Measurements from ENCODE around the gene OSCAR.

The OSCAR gene, protein sequence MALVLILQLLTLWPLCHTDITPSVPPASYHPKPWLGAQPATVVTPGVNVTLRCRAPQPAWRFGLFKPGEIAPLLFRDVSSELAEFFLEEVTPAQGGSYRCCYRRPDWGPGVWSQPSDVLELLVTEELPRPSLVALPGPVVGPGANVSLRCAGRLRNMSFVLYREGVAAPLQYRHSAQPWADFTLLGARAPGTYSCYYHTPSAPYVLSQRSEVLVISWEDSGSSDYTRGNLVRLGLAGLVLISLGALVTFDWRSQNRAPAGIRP

DNA sequence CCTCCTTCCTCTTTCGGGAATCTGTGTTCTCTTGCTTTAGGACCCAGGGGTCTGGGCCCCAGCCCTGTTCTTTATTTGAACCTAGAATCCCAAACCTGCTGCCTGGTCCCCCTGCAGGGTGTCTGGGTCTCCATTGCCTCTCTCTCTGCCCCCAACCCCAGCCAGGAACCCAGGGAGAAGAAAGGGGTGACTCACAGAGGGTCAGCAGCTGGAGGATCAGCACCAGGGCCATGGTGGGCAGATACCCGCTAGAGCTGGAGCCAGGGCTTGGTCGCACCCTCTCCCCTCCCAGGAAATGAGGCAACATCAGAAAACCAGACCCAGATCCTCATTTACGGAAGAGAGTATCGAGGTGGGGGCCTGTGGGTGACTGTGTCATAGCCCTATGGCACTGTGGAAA lies at the start of gene OSCAR:
TSS of gene OSCAR (minus strand) at position 243 of the 400 bp plus-strand sequence. CDS start at position 232, 11 bp downstream.
- DNase-seq, result no peak

DNA sequence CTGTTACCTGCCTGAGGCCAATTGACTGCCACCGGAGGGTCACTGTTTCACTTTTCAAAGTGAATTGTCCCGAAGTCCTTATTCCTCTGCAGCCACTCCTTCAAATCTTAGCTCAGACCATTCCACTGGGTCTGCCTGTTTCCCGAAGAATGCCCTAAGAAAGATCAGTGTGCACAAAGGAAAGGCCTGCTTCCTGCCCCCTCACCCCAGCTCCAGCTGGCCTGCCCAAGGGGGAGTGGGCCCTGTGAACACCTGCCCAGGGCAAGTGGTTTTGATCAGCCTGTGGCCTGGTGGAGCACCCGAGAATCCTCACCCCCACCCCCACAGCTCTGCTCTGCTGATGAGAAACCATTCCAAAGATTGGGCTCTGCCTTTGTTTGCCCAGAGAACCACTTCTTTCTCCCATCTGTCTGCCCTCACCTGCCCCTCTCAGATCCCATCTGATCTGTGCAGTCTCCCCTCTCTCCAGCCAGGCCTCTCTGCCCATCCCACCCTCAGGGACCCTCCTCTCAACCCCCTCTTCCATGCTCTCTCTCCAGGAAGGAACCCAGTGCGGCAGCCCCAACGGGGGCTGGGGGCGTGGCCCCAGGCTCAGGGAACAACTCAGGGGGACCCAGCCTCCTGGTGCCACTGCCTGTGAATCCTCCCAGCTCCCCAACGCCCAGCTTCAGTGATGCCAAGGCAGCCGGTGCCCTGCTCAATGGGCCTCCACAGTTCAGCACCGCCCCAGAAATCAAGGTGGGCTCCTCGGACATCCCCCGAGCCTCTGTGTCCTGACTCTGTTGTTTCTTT lies 48.6 kb upstream of the OSCAR start:
- no peak for DNase-seq

DNA sequence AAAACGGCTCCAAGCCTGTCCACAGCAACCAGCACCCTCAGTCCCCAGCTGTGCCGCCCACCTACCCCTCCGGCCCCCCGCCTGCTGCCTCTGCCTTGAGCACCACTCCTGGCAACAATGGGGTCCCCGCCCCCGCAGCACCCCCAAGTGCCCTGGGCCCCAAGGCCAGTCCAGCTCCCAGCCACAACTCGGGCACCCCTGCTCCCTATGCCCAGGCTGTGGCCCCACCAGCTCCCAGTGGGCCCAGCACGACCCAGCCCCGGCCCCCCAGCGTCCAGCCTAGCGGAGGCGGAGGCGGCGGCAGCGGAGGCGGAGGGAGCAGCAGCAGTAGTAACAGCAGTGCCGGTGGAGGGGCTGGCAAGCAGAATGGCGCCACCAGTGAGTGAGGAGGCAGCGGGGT lies 47.6 kb upstream of the OSCAR start:
- no peak for DNase-seq

DNA sequence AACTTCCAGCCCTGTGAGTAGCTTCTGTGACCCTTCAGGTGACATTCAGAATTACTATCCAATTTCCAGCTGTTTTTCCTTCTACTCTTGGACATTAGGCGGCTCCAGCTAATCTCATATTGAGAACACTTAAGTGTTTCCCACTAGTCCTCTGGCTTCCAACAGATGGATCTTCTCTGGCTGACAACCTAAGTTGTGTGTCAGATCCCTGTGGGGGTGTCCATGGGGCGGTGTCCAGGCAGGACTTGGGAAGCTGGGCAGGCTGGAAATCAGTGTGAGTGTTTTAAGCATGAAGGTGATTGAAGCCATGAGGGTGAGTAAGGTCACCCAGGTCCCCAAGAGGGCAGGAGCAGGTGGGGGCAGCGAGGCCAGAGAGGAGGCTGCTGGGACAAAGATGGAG lies 47.1 kb upstream of the OSCAR start:
- DNase-seq, result no peak

DNA sequence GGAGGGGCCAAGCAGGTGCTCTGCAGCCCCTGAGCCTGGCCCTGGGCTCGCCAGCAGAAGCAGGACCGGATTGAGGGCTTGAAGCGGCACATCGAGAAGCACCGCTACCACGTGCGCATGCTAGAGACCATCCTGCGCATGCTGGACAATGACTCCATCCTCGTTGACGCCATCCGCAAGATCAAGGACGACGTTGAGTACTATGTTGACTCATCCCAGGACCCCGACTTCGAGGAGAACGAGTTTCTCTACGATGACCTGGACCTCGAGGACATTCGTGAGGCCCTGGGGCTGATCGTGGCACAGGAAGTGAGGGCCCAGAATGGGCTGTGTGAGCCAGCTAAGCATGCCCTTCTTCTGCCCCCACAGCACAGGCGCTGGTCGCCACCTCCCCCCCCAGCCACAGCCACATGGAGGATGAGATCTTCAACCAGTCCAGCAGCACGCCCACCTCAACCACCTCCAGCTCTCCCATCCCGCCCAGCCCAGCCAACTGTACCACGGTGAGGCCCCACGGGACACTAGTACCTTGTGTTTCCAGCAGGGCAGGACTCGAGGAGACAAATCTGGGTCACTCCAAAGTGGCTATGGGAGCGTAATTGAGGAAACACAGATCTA lies 45.0 kb upstream of the OSCAR start:
- DNase-seq, result no peak

DNA sequence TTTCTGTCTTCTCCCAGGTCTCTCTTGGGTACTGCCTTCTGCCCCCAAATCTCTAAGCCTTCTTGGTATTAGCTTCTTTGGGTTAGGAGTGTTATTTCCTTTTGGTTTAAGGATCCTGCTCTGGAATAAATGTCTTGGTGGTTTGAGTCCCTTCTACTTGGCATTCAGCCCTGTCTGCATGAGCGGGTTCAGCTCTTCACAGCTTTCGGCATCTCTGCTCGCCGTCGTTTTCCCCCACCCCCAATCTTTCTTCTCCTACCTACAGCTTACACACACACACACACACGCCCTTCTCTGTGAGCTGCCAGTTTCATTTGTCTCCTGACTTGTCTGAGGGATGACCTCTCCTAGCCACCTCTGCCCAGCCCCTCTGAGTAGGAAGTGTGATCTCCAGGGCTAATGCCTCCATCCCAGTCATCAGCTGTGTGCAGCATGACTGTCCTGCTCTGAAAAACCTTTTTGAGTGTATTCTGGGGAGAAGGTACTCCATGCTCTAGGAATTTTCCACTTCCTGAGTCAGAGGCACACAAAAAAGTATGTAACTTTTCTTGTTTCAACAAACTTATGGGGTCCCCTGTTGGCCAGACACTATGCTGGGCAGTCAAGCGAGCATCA lies 41.7 kb upstream of the OSCAR start:
- no peak for DNase-seq

DNA sequence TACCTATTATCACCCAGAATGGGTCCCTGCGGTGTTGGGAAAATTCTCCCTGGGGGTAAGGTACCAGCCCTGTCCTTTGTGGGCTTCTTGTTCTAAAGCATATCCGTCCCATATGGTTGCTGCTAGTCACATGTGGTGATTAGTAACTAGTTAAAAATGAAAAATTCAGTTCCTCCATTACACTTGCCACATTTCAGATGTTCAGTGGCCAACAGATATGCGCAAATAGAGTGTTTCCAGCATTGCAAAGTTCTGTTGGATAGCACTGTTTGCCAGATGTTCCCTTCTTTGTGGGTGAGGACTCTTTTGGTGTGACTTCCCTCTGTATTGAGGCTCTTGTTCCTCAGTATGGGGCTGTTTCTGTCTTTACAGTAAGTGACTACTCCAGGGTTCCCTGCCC lies 40.8 kb upstream of the OSCAR start:
- DNase-seq, result no peak

DNA sequence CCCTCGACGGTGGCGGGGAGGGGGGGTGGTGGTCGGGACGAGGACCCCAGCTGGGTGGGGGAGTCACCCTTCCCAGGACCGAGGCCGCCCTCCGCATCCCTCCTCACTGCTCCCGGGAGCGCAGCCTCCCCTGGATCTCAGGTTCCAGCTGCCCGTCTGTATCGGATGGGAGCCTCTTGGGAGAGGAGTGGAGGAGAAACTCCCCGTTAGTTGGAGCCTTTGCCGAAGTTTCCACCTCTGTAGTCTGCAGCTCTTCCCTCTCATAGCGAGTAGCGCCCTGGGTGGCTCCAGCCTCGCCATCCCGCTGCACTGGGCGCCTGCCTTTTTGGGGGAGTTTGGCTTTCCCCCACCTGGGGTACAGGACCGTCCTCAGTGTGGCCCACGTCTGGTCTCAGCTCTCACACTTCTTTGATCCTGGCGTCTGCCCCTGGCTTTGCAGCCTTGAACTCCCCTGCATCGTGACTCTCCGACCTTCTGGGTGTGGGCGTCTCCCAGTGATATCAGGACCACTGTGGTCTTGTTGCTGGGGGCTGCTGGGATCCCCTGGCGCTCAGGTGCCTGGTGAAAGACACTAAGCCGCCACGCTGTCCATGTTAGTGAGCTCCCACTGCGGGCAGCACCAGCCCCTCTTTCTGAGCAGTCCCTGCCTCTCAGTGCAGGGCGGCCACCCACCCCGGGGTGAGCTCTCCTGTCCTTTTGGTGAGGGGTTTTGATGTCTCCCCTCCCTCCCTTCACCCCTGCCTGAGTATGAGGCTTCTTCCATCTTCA lies 38.1 kb upstream of the OSCAR start:
- DNase-seq, result no peak

DNA sequence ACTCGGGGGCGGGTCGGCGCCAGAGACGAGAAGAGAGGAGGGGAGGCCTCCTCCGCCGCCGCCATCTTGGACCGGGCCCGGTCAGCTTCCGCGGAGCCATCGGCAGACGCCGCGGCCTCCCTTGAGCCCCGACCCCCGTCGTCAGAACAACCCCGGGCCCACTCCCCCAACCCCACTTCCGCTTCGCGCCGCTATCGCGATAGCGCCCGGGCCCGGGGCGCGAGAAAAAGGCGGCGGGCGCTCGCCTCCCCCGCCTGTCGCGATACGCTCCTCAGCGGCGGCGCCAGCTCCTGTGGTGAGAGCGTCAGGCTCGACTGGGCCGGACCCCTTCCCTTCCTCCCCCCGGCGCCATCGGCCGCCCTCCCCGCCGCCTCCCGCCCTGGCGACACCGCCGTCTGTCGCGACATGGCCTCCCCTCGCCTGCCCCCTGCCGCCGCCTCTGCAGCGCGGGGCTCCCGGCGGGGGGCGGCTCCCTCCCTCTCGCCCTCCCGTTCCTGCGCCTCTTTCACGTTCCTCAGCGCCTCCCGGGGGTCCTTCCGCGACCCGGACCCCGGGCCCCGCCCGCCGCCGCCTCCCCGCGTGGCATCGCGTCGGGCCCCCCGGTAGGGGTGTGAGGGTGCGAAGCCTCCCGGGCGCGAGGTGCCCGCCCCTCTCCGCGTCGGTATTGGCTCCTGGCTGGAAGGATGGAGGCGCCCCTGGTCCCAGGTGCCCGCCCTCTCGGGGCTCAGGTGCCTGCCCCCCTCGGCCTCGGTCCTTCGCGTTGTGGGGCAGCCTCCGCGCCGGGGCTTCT lies 37.3 kb upstream of the OSCAR start, which contains the start of gene CNOT3:
TSS of gene CNOT3 (plus strand) at position 64 of the 790 bp plus-strand sequence. CDS start 5,217 bp downstream, outside the sequence.
- no peak for DNase-seq

DNA sequence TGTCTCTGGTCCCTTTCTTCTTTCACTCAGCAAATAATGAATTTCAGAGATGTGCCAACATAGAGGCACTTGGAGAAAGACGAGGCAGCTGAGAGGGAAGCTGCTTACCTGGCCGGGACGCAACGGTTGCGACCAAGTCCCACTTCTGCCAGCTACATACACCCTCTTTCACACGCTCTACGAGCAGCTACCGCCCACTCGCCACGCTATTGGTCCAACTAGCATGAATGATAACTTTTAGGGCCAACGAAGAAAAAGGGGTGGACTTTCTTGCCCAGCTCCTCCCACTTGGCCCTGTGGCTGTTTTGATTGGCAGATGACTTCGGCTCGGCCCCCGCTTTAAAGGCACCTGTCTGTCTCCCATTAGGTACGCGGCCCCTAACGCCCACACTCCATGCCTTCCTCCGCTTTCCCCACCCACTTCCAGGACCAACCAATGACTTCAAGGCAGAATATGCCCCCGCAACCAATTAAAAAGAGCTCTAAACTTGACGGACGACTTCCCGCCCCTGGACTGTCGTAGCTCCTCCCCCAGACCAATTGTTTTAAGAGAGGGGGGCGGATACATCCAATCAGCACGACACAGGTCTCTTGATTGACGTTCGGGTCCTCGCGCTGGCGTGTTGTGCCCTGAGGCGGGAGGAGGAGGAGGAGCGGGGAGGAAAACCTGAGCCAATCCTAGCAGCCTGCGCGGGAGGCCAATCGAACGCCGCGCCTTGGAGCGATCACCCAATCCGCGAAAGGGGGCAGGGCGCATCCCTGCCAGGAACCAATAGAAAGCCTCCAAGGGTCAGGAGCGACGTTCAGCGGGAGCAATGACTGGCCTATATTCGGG lies 36.5 kb upstream of the OSCAR start:
- DNase-seq, result peak; percentile 100

DNA sequence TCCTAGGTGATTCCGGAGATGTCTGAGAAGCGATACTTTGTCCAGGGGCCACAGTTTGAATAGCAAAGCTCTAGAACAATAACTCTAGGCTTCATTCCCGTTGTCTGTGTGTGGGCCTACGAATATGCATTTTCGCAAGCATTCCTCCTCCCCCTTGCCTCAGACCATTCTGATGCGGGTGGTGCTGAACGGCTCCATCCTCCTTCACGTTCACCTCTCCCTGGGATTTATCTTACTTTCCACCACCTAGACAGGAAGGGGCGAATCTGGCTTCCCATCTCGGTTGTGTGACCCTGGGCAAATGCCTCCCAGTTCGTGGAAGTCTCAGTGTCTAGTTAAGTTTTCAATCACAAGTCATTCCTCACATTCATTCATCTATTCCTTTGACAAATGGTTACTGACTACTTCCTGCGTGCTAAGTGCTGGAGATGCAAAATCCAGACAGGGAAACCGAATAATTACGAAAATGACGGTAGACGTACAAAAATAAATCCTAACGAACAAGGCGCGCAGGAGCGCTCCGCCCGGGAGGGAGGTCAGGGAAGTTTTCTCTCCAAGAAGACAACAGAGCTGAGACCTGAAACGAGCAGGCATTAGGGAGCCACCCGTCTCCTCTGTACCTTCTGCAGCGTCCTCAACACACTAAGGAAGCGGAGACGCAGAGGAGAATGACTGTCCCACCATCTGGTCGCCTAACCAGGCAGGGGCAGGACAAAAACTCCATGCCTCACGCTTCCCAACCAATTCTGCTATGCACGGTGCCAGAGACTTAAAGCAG lies 35.7 kb upstream of the OSCAR start:
- no peak for DNase-seq

DNA sequence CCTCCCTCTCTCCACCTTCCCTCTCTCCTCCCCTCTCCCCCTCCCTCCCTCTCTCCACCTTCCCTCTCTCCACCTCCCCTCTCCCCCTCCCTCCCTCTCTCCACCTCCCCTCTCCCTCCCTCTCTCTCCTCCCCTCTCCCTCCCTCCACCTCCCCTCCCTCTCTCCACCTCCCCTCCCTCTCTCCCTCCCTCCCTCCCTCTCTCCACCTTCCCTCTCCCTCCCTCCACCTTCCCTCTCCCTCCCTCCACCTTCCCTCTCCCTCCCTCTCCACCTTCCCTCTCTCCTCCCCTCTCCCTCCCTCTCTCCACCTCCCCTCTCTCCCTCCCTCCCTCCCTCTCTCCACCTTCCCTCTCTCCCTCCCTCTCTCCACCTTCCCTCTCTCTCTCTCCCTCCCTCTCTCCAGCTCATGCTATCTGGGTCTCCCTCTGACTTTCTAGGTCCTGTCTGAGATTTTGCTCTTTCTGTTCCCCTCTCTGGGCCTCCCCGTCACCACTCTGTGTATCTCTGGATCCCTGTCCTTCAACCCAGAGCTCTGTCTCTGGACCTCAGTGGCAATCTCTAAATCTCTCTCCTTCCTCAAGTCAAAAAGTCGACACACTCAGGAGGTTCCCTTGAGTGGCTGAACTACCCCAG lies 33.5 kb upstream of the OSCAR start:
- DNase-seq, result no peak

DNA sequence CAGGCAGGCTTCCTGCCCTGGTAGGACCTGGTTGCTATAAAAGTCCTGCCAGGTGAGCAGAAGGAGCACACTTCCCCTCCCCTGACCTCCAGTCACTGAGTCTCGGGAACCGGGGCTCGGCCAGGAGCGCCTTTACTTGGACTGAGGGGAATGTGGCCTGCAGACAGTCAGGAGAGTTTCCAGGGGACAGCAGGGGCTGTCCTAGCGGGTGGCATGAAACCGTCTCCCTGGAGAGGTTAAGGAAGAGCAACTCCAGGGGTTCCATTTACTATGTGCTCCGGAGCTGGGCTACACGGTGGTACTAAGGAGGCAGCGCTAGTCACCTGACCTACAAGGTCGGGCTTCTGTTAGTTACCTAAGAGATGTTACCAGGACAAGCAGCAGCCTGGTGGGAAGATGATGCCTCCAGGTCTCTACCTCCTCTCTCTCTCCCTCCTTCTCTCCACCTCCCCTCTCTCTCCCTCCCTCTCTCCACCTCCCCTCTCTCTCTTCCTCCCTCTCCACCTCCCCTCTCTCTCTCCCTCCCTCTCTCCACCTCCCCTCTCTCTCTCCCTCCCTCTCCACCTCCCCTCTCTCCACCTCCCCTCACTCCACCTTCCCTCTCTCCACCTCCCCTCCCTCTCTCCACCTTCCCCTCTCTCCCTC lies 32.8 kb upstream of the OSCAR start:
- DNase-seq, result peak; percentile 21

DNA sequence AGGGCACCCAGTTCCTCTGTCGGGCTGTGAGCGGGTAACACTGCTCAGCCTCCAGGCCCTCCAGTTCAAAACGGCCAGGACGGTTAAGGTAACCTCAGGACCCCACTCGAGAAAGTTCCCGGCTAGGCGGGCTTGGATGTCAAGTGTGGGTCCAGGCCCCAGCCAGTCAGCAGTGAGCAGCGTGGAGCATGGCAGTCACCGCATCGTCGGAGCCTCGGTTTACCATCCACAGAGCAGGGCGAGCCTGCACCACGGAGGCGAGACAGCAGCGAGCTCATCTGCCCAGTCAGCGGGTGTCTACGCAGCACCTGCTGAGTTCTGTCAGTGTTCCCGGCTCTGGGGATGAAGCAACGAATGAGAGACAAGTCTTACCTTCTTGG lies 29.0 kb upstream of the OSCAR start:
- no peak for DNase-seq

DNA sequence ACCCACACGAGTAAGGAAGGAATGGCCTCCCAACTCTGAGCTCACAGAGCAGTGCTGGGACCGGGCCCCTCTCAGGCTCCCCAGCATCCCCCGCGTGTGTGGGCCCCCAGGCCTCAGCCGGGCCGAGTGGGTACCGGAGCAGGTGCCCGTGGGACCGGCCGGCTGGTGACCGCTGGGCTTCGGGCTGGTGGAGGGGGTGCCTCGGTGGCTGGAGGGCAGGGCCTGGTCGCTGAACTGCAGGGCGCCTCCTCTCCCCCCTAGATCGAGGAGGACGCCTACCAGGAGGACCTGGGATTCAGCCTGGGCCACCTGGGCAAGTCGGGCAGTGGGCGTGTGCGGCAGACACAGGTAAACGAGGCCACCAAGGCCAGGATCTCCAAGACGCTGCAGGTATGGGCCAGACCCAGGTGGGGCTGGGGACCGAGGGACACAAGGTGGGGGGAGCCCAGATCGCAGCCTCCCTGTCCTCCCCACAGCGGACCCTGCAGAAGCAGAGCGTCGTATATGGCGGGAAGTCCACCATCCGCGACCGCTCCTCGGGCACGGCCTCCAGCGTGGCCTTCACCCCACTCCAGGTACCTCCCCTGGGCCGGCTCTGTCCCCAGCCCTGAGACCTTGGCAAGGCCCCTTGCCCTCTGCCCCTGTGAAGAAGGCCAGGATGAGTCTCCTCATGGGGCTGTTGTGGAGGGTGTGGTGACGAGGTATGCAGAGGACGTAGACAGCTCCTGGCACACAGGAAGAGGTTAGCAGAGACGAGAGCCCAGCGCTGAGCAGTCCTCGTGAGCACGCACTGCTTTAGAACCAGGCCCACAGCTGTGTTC lies 28.4 kb upstream of the OSCAR start:
- no peak for DNase-seq

DNA sequence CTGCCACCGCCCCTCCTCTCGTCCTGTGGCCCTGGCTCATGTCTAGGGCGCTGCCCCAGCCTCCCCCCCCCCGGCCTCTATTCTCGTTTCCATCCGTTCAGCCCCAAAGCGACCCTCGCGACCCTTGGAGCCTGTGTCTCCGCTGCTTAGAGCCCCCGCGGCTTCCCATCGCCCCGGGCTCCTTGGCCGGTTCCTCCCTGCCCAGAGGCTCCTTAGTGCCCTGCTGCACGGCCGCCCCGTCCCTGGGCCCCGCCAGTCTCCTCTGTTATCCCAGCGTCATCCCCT lies 27.8 kb upstream of the OSCAR start:
- DNase-seq, result no peak

DNA sequence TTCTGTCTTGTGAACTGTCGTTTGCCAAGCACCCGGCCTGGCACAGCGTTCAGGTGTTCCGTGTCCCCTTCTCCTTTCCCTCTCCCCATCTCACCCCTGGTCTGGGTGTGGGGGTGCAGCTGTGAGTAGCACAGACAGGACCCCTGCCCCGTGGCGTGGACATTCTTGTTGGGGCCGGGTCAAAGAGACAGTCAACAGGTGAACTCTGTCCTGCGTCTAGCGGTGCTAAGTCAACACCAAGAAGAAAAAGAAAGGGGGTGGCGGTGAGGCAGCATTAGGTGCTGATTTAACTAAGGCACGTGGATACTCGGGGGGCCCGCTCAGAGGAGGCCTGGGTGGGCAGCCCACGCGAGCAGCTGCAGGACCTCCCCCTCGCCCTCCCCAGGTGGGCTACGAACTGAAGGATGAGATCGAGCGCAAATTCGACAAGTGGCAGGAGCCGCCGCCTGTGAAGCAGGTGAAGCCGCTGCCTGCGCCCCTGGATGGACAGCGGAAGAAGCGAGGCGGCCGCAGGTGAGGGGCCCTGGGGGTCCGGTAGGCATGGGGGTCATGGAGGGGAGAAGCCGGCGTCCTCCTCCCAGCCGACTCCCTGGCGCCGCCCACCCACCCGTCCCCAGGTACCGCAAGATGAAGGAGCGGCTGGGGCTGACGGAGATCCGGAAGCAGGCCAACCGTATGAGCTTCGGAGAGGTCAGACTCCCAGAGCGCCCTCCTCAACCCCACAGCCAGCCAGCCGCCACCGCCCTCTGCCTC lies 27.3 kb upstream of the OSCAR start:
- DNase-seq, result no peak

DNA sequence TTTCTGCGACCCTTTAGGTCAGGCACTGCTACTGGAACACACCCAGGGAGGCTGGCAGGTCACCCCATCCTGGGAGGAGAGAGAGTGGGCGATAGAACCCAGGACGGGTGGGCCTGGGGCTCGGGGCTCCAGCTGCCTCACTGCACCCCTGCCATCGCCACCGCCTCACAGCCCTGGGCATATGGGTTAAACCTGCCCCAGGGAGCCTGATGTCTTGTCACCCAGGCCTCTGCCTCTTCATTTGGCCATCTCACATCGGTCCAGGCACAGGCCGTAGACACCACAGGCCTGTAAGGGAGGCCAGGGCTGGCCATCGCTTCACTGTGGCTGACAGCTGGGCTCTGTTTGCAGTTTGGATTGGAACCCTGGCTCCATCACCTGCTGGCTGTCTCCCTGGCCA lies 25.1 kb upstream of the OSCAR start:
- DNase-seq, result no peak

Measured in T1000 (cell line).